ENCODE measurements around the gene LRMDA. TPM values are rescaled to one million over a fixed set of nuclear protein-coding genes. Genes with fewer than 3 reads are reported as not detected.

LRMDA gene
- total RNA-seq, 1 experiment from 2014 or later: 8.0 TPM

GRCh38 chr10:75538765-75539164 lies 107.3 kb downstream of the LRMDA start:
- no peak for DNase-seq (ENCODE audit: low read depth)

- DNase-seq (ENCODE audit: low read depth): no peak
Measured at GRCh38 chr10:75540357-75540966, 109.0 kb downstream of the LRMDA start.

- no peak for DNase-seq (ENCODE audit: low read depth)
Measured at GRCh38 chr10:75540981-75541380, 109.6 kb downstream of the LRMDA start.

- no peak for DNase-seq (ENCODE audit: low read depth)
Measured at GRCh38 chr10:75541411-75541810, 110.0 kb downstream of the LRMDA start.

- no peak for DNase-seq (ENCODE audit: low read depth)
Measured at GRCh38 chr10:75542084-75542483, 110.7 kb downstream of the LRMDA start.

GRCh38 chr10:75542906-75543305 lies 111.5 kb downstream of the LRMDA start:
- DNase-seq (ENCODE audit: low read depth): peak; percentile 44

GRCh38 chr10:75544386-75544785 lies 113.0 kb downstream of the LRMDA start:
- peak; percentile 42 for DNase-seq (ENCODE audit: low read depth)

GRCh38 chr10:75544993-75545706 lies 113.7 kb downstream of the LRMDA start:
- peak; percentile 56 for DNase-seq (ENCODE audit: low read depth)

GRCh38 chr10:75546004-75546403 lies 114.6 kb downstream of the LRMDA start:
- DNase-seq (ENCODE audit: low read depth): peak; percentile 19

GRCh38 chr10:75547391-75548298 lies 116.2 kb downstream of the LRMDA start:
- DNase-seq (ENCODE audit: low read depth): peak; percentile 96

GRCh38 chr10:75548356-75548755 lies 116.9 kb downstream of the LRMDA start:
- no peak for DNase-seq (ENCODE audit: low read depth)

- no peak for DNase-seq (ENCODE audit: low read depth)
Measured at GRCh38 chr10:75550191-75550590, 118.8 kb downstream of the LRMDA start.

GRCh38 chr10:75552171-75552570 lies 120.7 kb downstream of the LRMDA start:
- DNase-seq (ENCODE audit: low read depth): no peak

- DNase-seq (ENCODE audit: low read depth): no peak
Measured at GRCh38 chr10:75553550-75553949, 122.1 kb downstream of the LRMDA start.

GRCh38 chr10:75555323-75555722 lies 123.9 kb downstream of the LRMDA start:
- DNase-seq (ENCODE audit: low read depth): no peak

GRCh38 chr10:75556320-75556719 lies 124.9 kb downstream of the LRMDA start:
- DNase-seq (ENCODE audit: low read depth): no peak

- no peak for DNase-seq (ENCODE audit: low read depth)
Measured at GRCh38 chr10:75565286-75566251, 134.1 kb downstream of the LRMDA start.

GRCh38 chr10:75568450-75569130 lies 137.2 kb downstream of the LRMDA start:
- DNase-seq (ENCODE audit: low read depth): no peak

- no peak for DNase-seq (ENCODE audit: low read depth)
Measured at GRCh38 chr10:75569506-75569905, 138.1 kb downstream of the LRMDA start.

GRCh38 chr10:75572478-75572877 lies 141.1 kb downstream of the LRMDA start:
- no peak for DNase-seq (ENCODE audit: low read depth)

- no peak for DNase-seq (ENCODE audit: low read depth)
Measured at GRCh38 chr10:75575940-75576339, 144.5 kb downstream of the LRMDA start.

All from M059J (cell line).